Coronary artery (tissue), 2 donors: Measurements from ENCODE around the gene KIF22.
A peak's percentile ranks its signal among the peaks of the same experiment; 100 is the strongest.
"Not testable (repeated sequence)": the region's sequence is repeated elsewhere in the genome, so short reads cannot be mapped to it uniquely, and the experiment has no call there.

Experiments
- DNase-seq: peaks from one replicate; pipeline ENCODE4 v3.0.0-alpha.2; 2017; ENCODE audit warnings: low spot score
- H3K27ac ChIP-seq, 2 donors: fragments of 200-600 bp; sonication (generic); one replicate each; pipeline ENCODE4 v1.5.1; 2016 to 2019
- H3K4me3 ChIP-seq: fragments of 200-600 bp; sonication (generic); 2 replicates; pipeline ENCODE4 v1.5.1; 2016; ENCODE audit warnings: mild to moderate bottlenecking, moderate library complexity
- CTCF ChIP-seq: fragments of 200-600 bp; sonication (generic); IDR thresholded peaks from one replicate; pipeline ENCODE4 v1.5.1; 2019; ENCODE audit warnings: antibody characterized with exemption

KIF22 gene

DNA sequence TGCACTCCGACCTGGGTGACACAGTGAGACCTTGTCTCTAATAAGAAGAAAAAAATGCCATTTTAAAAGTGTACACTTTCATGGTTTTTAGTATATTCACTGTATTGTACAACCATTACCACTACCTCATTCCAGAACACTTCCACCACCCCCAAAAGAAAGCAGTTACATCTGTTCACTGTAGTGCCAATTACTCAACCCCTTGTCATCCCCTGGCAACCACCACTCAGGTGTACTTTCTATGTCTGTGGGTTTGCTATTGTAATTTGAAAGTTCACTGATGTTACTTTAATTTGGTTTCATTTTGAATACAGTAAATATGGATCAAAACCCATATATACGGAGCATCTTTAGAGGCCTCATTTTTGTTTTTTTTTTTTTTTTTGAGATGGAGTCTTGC is 6.4 kb upstream of the KIF22 start:
- Histone ChIP-seq H3K4me3 (no peak overlapping the region), H3K27ac (no peak overlapping the region)
- DNase-seq, result no peak
- no peak for TF ChIP-seq CTCF

DNA sequence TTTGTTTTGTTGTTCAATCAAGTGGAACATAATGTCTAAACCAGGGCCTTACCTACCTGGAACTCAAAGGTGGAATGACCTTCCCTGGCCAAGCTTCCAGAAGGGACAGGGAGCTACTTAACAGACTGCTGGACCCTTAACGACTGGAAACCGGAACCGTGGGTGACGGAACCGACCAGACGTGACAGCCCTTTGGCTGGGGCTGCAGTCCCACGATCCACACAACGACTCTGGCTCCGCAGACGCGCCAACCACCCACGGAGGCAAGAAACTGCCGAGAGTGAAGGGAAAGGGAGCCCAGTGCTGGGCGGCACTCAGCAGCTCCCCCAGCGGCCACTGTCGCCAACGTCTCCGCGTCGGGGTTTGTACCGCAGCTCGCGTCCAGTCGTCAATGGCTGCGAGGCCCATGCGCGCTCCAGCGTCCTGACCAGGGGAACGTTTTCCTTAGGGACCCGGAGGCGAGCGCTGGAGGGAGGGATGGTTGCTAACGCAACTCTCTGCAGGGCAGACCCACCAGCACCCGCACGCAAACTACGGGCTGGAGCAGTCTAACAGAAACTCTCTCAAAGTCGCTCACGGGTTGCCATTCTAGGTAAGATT is 5.5 kb upstream of the KIF22 start:
- Histone ChIP-seq H3K27ac (no peak overlapping the region), H3K4me3 (peak overlapping the region; percentile 61)
- peak; percentile 78 for DNase-seq
- TF ChIP-seq CTCF, result peak; percentile 82

GRCh38 chr16:29787155-29787554 is 3.4 kb upstream of the KIF22 start:
- not testable (repeated sequence) for DNase-seq, H3K27ac ChIP-seq, H3K4me3 ChIP-seq

DNA sequence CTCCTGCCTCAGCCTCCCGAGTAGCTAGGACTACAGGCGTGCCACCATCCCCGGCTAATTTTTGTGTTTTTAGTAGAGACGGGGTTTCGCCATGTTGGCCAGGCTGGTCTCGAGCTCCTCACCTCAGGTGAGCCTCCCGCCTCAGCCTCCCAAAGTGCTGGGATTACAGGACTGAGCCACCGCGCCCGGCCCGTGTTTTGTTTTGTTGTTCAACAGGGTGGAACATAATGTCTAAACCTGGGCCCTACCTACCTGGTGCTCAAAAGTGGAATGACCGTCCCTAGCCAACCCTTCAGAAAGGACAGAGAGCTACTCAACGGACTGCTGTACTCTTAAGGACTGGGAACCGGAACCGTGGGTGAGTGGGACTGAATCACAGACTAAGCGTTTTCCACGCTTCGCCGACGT is 772 bp upstream of the KIF22 start:
- no peak for TF ChIP-seq CTCF
- H3K27ac ChIP-seq, result peak overlapping the region; percentile 73 to 83
- DNase-seq, result no peak
- H3K4me3 ChIP-seq, result peak overlapping the region; percentile 90

DNA sequence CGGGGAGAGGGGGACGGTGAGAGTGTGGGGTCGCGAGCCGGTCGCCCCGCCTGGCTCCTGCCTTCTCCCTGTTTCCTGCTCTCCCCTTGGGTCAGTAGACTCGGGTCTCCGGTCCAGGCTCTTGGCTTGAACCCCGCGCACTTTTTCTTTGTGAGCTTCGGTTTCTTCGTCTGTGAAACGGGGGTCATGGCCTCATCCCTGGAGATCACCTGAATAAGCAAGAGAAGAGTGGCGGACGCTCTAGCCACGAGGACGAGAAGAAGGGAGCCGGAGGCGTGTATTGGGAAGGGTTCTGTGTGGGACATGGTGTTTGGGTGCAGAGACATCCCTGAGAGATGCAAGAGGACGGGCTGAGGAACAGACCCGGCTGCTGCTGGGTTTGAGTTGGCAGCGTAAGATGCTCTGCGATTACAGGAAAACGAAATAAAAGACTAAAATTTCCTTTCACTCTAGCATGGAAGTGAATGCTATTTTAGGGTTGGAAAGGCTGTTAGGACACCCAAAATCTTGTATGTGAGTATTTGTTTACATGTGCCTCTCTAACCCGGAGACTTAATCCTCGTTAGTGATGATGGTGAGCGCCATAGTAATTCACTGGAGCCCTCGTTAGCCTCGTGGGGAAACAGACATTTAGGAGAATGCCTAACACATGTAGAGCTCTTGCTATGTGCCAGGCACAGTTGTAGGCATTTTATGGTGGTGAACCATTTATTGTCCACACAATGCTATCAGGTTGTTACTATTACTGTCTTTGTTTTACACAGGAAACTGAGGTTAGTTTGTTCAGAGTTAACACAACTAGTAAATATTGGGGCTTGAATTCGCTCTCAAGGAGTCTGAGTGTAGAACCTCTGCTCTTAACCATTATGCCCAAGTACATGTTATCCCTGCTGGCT is 646 bp downstream of the KIF22 start:
- no peak for DNase-seq
- no peak for TF ChIP-seq CTCF
- H3K4me3 ChIP-seq, result peak overlapping the region; percentile 90
- peak overlapping the region in 1 of 2 donors; percentile 70 for H3K27ac ChIP-seq

DNA sequence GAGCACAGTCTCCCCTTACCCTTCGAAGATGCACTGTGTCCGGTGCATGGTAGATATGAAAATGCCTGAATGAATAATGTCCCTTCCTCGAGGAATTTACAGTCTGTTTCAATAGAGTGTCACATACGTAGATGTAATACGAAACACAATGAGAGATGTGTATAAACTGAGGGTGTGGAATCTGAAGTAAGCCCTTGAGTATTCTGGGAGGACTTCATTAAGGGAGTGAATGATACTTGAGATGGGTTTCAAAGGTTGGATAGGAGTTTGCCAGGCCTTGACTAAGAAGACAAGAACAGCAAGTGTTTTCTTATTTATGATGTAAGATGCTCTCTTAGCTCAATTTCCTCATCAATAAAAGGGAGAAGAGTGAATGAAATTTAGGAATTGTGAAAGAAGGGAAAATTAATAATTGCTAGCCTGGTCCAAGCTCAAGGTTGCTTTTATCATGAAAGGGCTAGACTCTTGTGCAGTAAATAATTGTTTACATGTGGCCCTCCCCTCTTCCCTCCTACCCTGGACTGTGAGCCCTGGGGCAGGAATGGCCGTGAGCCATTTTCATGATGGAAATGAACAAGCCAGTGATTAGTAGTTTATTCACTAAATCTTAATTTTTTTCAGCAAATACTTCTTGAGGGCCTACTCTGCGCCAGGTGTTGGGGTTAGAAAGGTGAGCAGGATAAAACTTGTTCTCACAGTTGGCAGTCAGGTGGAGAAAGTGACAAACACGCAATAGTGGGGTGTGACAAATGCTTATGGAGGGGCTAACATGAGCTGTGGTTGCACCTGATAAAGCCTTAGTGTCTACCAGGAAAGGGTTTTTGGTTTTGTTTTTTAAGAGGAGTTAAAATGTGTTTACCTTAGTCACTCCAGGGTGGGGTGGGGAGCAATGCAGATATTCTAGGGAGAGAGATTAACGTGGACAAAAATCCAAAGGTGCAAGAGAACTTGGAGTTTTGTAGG is 1.6 kb downstream of the KIF22 start:
- Histone ChIP-seq H3K4me3 (peak overlapping the region; percentile 90), H3K27ac (no peak overlapping the region)
- no peak for DNase-seq
- no peak for TF ChIP-seq CTCF

- not testable (repeated sequence) for H3K27ac ChIP-seq, DNase-seq, H3K4me3 ChIP-seq
These were observed 2.6 kb downstream of the KIF22 start for GRCh38 chr16:29793153-29793552.
